ENCODE measurements around the gene PDHA1. TPM values are rescaled to one million over a fixed set of nuclear protein-coding genes. Genes with fewer than 3 reads are reported as not detected.

PDHA1 gene
- 61.6 and 184 TPM in 2 replicates for total RNA-seq (2014; rRNA removed; shearing (Covaris generic))

- DNase-seq (ENCODE audit: low read depth) = peak; percentile 92
Measured at GRCh38 chrX:19343535-19344408, at the start of gene PDHA1. Gene PDHA1 (plus strand): TSS chrX:19343927. CDS start chrX:19344038, 111 bp downstream.

- DNase-seq (ENCODE audit: low read depth) = peak; percentile 41
Measured at GRCh38 chrX:19303256-19303880, 40.4 kb upstream of the PDHA1 start.

GRCh38 chrX:19326567-19326966, 17.2 kb upstream of the PDHA1 start:
- no peak for DNase-seq (ENCODE audit: low read depth)

GRCh38 chrX:19331831-19332230, 11.9 kb upstream of the PDHA1 start:
- no peak for DNase-seq (ENCODE audit: low read depth)

DNA sequence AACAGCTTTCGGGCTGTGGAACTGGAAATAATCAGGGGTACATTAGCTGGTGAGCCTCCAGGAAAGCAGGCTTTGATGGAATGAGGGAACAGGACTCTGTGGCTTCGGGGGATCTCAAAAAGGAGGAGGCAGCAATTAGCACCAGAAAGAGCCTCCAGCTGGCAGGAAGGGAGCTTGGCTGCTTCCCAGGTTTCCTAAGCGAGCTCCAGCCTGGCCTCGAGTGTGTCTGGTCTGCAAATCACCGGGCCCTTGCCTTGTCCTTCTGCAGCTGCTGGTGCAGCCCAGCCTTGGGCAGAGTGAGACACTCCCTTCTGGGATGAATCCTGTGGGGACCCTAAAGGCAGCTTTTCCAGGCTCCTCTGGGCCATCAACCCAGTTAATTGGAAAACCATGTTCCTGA, 10.7 kb upstream of the PDHA1 start:
- DNase-seq (ENCODE audit: low read depth) = peak; percentile 13

DNA sequence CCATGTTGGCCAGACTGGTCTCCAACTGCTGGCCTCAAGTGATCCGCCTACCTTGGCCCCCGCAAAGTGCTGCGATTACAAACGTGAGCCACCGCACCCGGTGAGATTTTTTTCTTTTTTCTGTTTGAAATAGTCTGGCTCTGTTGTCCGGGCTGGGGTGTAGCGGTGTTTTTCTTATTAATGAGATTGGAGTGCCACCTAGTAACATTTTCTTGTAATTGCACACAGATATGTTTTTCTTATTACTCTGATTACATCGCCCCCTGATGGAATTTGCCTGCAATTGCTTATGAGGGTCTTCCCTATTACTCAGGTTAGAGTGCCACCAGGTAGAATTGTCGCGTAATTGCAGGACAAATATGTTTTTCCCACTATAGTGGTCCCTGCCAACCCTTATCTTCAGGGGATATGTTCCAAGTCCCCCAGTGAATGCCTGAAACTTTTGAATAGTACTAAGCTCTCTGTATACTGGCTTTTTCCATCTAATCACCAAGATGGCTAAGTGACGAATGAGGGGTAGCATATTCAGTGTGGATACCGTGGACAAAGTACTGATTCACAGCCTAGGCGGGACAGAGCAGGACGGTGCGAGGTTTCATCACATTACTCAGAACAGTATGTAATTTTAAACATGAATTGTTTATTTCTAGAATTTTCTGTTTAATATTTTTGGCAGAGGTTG, 8.6 kb upstream of the PDHA1 start:
- no peak for DNase-seq (ENCODE audit: low read depth)

DNA sequence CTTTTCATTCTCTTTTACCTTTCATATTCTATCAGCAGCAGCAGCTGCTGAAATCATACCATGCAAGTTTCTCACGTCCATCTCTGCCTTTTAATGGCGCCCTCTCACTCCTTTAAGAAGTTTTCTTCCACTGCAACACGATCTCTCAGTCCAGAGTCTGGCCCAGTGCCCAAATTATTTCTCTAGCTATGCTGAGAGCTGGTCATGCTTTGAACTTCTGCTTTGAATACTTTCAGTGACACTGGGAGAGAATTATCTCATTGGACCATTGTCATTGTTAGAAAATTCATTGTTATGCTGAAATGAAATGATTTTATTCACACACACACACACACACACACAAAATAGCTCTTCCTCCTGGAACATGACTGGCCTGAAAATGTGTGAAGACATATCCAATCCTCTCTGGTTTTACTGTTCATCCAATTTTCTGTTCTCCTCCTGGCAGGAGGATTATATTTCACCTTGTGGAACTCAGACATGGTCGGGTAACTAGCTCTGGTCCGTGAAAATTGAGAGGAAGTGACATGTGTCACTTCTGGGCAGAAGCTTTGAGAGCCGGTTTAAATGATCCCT, 1.3 kb upstream of the PDHA1 start:
- peak; percentile 10 for DNase-seq (ENCODE audit: low read depth)

DNA sequence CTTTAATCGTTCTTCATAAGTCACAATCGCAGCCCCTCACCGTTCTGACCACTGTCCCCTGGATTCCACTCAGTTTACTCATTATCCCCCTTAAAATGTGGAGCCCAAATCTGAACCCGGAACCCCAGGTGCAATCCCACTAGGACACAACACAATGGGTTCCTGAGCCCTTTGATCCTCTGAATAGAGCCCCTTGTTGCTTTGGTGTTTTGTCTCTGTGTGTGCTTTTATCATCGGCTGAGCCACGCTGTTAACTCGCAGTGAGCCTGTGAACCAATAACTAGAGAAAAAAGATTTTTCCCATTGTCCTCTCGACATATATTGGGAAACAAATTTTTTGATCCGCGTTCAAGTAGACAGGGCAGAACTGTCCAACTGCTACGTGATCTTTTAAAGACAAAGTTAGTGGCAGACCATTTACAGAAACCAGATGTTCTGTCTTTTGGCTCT, 617 bp upstream of the PDHA1 start:
- DNase-seq (ENCODE audit: low read depth) = no peak

- no peak for DNase-seq (ENCODE audit: low read depth)
Measured at GRCh38 chrX:19344661-19345060, 934 bp downstream of the PDHA1 start.

GRCh38 chrX:19347916-19348315, 4.2 kb downstream of the PDHA1 start:
- no peak for DNase-seq (ENCODE audit: low read depth)

- DNase-seq (ENCODE audit: low read depth) = no peak
Measured at GRCh38 chrX:19349264-19349663, 5.5 kb downstream of the PDHA1 start.

GRCh38 chrX:19350941-19351384, 7.2 kb downstream of the PDHA1 start:
- no peak for DNase-seq (ENCODE audit: low read depth)

DNA sequence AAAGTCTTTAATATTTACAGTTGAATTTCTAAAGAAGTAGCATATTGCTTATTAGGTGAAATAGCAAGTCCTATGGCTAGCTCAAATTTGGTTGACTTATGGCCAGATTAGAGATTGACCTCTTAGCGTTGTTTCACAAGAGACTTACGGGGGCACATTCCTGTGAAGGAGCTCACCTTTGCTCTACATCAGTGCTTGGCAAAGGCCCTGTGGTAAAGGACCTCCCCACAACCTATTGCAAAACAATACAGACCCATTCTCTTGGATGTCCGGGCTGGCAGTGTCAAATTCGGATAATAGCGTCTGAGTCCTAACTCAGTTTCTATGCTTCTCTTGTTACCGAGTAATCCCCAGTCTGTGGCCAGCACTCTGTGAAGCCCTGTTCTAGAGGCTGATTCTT, 10.9 kb downstream of the PDHA1 start:
- no peak for DNase-seq (ENCODE audit: low read depth)

DNA sequence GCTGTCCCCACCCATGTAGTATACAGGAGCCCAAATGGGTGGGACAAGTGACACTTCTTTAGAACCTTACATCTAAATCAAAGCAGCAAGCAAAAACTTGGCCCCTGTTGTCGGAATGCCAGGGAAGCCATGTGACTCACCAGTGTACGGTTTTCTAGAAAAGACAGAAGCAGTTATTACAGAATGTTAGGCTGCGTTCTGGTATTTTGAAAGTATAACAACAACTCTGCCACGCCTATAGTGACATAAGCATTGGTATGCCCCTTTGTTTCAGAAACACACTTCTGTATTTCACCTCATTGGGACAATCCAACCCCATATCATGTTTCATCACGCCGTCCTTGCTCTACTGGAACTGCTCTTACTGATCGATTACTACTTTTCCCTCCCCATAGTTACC, 14.8 kb downstream of the PDHA1 start:
- no peak for DNase-seq (ENCODE audit: low read depth)

DNA sequence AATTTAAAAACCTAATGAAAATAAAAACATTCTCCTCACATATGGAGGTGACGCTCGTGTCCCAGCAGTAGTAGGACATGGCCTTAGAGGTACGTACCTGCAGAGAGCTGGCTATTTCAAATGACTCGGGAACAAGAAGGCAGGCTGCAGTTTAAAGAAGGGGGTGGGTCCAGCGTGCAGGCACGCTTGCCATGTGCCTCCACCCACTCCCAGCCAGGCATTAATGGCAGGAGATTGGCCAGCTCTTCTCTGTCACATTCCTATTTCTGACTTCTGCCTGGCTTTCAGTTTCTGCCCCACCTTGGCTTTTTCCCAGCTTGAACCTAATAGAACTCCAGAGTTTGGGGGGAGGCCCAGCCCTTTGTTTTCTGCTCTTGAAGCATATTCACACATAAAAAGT, 17.2 kb downstream of the PDHA1 start:
- DNase-seq (ENCODE audit: low read depth) = no peak

- DNase-seq (ENCODE audit: low read depth) = no peak
Measured at GRCh38 chrX:19361701-19362100, 18.0 kb downstream of the PDHA1 start.

DNA sequence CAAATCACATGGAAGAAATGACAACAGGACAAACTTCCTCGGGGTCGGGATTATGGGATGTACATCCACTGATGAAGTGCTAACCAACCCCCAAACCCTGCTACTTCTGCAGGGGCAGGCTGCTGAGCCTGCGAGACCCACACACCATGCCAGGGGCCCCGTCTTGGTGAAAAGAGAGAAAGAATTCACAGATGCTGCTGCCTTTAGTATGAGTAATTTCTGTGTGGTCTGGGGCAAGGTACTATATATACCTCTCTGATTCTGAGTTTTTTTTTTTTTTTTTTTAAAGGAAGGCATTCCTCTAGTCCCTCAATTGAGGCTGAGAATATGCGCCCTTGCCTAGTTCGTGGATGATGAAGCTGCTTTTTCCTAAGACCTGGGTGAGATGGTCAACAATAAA, 24.8 kb downstream of the PDHA1 start:
- no peak for DNase-seq (ENCODE audit: low read depth)

GRCh38 chrX:19370061-19370460, 26.3 kb downstream of the PDHA1 start:
- peak; percentile 50 for DNase-seq (ENCODE audit: low read depth)

DNA sequence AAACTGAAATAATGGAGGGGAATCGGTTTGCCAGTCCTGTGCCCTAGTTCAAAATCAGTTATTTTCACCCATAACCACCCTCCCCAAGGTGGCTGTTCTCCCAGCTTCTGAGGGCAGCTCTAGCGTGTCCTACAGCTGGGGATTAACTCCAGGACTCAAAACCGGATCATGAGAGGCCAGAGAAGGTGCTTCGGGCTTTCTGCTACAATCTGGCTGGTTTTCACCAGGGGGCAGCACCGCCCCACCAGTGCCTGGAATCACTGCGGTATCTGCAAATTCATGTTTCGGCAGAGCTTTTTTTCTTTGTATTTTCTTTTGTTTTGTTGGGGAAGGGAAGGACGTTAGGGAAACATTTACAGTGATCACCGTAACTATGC, 28.4 kb downstream of the PDHA1 start:
- peak; percentile 62 for DNase-seq (ENCODE audit: low read depth)

DNA sequence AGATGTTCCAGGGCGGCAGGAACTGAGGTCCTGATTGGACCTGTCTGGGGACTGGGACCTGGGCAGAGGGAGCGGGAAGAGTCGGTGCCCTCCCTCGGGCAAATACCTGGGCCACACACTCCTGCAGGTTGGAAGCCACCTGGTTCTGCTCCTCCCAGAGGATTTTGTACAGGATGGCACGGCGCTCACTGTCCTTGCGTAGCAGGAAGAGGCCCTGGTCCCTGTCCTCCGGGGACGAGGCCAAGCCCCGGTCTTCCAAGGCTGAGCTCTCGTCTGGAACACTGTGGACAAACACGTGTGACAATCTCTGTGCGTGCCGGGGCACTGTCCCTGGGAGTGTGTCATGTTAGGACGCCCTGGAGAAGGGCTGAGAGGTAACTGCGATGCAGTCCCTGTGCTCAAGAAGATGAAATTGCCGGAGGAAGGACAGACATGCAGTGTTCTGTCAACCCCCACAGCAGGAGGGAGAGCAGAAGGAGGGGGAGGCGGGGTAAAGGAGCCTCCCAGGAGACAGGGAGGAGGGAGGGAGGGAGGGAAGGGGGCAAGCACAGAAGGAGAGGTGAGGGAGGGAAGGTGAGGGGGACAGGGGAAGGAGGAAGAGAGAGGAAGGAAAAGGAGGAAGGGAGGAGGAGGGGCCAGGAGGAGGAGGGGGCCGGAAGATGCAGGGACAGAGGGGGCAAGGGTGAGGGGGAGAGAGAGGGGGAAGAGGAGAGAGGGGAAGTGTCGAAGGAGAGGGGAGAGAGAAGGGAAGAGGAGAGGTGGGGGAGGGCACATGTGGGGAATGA, 29.0 kb downstream of the PDHA1 start:
- peak; percentile 13 for DNase-seq (ENCODE audit: low read depth)

- no peak for DNase-seq (ENCODE audit: low read depth)
Measured at GRCh38 chrX:19373351-19373891, 29.7 kb downstream of the PDHA1 start.
